Spleen (tissue), 7 donors: ENCODE results near the gene ZDHHC17.

Source experiments
- CTCF ChIP-seq, 11 experiments: fragments of 200-600 bp in 7 of 11; fragments of 450-650 bp in 4 of 11; sonication (generic) in 4 of 11; IDR thresholded peaks in 8 of 11; conservative IDR thresholded peaks in 3 of 11; 1 replicate in 7 of 11; 2 replicates in 4 of 11; pipeline versions ENCODE4 v1.4.0 to v1.8.0; 2016 to 2021; ENCODE audit warnings: antibody characterized with exemption in 11 of 11, inconsistent platforms in 4 of 11, mild to moderate bottlenecking in 1 of 11
- POLR2A ChIP-seq, 3 donors: fragments of 450-650 bp; IDR thresholded peaks; one replicate each; pipeline ENCODE4 v1.5.1; 2017; ENCODE audit warnings: antibody characterized with exemption in 3 of 3, mild to moderate bottlenecking in 1 of 3
- donor health status: DM: no; HTN: no; CAD: no; lungs with moderate emphysema.
- donor health status: DM: no; HTN: no; CAD: no.
- donor health status: DM: no; HTN: no; CAD: no.

- TF ChIP-seq CTCF (IDR thresholded peaks at IDR 0.05 in 8 of 11, conservative IDR thresholded peaks at IDR 0.05 in 3 of 11) (no peak), POLR2A (IDR thresholded peaks at IDR 0.05) (no peak)
These were observed 107.2 kb downstream of the ZDHHC17 start for GRCh38 chr12:76871082-76871481.
